GM12873 (cell line): ENCODE data around the gene SLC35G2.

Experiments
- TF ChIP-seq, protein P1 (sequence below): IDR thresholded peaks from 2 replicates; pipeline ENCODE4 v1.5.1; 2012; ENCODE audit warnings: low read depth, mild to moderate bottlenecking, moderate library complexity, low read length, control low read depth; ENCODE audit not compliant: insufficient read depth; ENCODE audit errors: missing control alignments

The SLC35G2 gene

GRCh38 chr3:136818769-136819391 is at the start of gene SLC35G2:
Gene SLC35G2 (plus strand): TSS chr3:136819126. CDS start chr3:136854461, 35,335 bp downstream.
- TF ChIP-seq, protein P1, sequence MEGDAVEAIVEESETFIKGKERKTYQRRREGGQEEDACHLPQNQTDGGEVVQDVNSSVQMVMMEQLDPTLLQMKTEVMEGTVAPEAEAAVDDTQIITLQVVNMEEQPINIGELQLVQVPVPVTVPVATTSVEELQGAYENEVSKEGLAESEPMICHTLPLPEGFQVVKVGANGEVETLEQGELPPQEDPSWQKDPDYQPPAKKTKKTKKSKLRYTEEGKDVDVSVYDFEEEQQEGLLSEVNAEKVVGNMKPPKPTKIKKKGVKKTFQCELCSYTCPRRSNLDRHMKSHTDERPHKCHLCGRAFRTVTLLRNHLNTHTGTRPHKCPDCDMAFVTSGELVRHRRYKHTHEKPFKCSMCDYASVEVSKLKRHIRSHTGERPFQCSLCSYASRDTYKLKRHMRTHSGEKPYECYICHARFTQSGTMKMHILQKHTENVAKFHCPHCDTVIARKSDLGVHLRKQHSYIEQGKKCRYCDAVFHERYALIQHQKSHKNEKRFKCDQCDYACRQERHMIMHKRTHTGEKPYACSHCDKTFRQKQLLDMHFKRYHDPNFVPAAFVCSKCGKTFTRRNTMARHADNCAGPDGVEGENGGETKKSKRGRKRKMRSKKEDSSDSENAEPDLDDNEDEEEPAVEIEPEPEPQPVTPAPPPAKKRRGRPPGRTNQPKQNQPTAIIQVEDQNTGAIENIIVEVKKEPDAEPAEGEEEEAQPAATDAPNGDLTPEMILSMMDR = no peak

DNA sequence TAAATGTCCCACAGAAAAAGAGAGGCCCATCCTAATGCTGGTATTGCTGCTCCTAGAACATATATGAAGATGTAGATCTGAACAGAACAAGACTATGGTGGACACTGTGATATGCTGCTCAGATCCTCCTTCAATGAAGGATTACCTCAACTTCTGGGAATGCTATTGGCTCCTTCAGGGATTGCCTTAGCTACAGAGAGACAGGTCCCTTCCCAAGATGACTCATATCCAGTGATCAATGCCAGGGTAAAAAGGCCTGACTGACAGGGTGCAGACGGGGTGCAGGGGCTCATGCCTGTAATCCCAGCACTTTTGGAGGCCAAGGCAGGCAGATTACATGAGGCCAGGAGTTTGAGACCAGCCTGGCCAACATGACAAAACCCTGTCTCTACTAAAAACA is 46.2 kb upstream of the SLC35G2 start:
- TF ChIP-seq, protein P1 = no peak

DNA sequence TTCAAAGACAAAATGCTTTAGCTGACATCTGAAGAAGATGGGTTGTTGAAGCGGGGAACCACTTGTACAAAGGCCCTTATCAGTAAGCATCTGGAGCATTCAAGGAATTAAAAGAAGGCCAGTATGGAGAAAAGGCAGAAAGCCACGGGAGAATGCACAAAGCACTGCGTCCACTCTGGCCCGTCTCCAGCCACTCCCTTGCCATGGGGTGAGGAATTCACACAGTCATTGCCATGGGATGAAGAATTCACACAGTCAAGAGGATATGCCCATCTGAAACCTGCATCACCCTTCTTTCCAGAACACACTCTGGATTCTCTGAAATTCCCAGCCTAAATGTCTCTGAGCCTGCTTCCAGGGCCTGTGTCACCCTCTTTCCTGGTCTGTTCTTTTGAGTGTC is 40.1 kb upstream of the SLC35G2 start:
- TF ChIP-seq, protein P1 = no peak

GRCh38 chr3:136780741-136781140 is 38.2 kb upstream of the SLC35G2 start:
- TF ChIP-seq, protein P1 = no peak

- TF ChIP-seq, protein P1 = no peak
These were observed 35.2 kb upstream of the SLC35G2 start for GRCh38 chr3:136783708-136784191.

DNA sequence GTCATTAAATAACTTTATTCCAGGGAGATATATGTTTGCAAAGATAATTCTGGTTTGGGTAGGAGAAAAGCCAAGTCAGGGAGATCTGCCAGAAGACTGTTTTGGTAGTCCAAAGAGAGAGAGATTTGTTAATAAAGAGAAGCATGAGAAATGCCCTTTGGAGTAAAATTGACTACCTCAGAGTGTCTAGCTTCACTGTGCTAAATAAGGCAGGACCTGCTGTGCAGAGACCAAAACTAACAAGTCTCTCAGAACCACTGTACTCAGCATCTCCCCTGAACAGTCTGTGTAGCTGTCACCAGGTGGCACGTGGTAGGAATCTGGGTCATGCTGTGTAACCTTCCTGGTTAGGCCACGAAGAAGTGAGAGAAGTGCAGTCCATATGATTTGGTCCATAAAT is 31.6 kb upstream of the SLC35G2 start:
- TF ChIP-seq, protein P1 = no peak

GRCh38 chr3:136788154-136788553 is 30.8 kb upstream of the SLC35G2 start:
- TF ChIP-seq, protein P1 = no peak
